Natural killer cell (primary cell): ENCODE measurements around the gene P2RX3. TPM values are rescaled to one million over a fixed set of nuclear protein-coding genes. Genes with fewer than 3 reads are reported as not detected.

Experiments used
- ATAC-seq, 3 donors: fragments of 150-1000 bp in 2 of 3; fragments of 200-7000 bp in 1 of 3; cut with Tn5 transposase; 1 replicate in 1 of 3; 2 replicates in 2 of 3; pipeline ENCODE4 v1.10.0; 2021; ENCODE audit warnings: mild to moderate bottlenecking in 2 of 3, moderate library complexity in 2 of 3
- DNase-seq, 2 donors: peaks; one replicate each; pipeline versions ENCODE4 v3.0.0 to v3.0.0-alpha.2; 2013 to 2021; ENCODE audit warnings: mixed read lengths in 1 of 2
- H3K27ac ChIP-seq: one replicate; pipeline ENCODE4 v1.5.1; 2013; ENCODE audit warnings: mild to moderate bottlenecking, low read length
- H3K27me3 ChIP-seq: one replicate; pipeline ENCODE4 v1.6.1; 2013; ENCODE audit warnings: low read length; ENCODE audit not compliant: control insufficient read depth, insufficient read depth
- H3K36me3 ChIP-seq: one replicate; pipeline ENCODE4 v1.6.1; 2013; ENCODE audit warnings: low read length; ENCODE audit not compliant: control insufficient read depth, insufficient read depth
- H3K4me1 ChIP-seq: one replicate; pipeline ENCODE4 v1.6.1; 2013; ENCODE audit warnings: low read length; ENCODE audit not compliant: control insufficient read depth, insufficient read depth
- H3K4me3 ChIP-seq: one replicate; pipeline ENCODE4 v1.5.1; 2013; ENCODE audit warnings: low read length
- H3K9me3 ChIP-seq: one replicate; pipeline ENCODE4 v1.6.1; 2013; ENCODE audit warnings: low read length; ENCODE audit not compliant: control insufficient read depth, insufficient read depth
- H3K27ac Mint-ChIP-seq, 2 donors: one replicate each; pipeline ENCODE4 v1.8.0; 2022; ENCODE audit warnings: mild to moderate bottlenecking in 2 of 2, mixed read lengths in 2 of 2, moderate library complexity in 1 of 2
- H3K27me3 Mint-ChIP-seq, 2 donors: one replicate each; pipeline ENCODE4 v1.8.0; 2022; ENCODE audit warnings: low read depth in 2 of 2, mixed read lengths in 2 of 2
- H3K36me3 Mint-ChIP-seq: one replicate; pipeline ENCODE4 v1.8.0; 2022; ENCODE audit warnings: mixed read lengths
- H3K4me1 Mint-ChIP-seq, 2 donors: one replicate each; pipeline ENCODE4 v1.8.0; 2022; ENCODE audit warnings: mixed read lengths in 2 of 2
- H3K4me3 Mint-ChIP-seq: one replicate; pipeline ENCODE4 v1.8.0; 2022; ENCODE audit warnings: mild to moderate bottlenecking, moderate library complexity, mixed read lengths
- H3K9me3 Mint-ChIP-seq, 2 donors: one replicate each; pipeline ENCODE4 v1.8.0; 2022; ENCODE audit warnings: mixed read lengths in 2 of 2
- CTCF ChIP-seq: fragments of 200-600 bp; IDR thresholded peaks from one replicate; pipeline ENCODE4 v1.8.0; 2022; ENCODE audit warnings: antibody characterized with exemption
- WGBS: methylation state at CpG from one replicate; pipeline ENCODE4 v1.1.7; 2013; ENCODE audit warnings: missing lambda C conversion rate; ENCODE audit not compliant: insufficient coverage; 5-methylcytosine and 5-hydroxymethylcytosine counted together
- intact Hi-C: fragments of 100-400 bp; cut with micrococcal nuclease; formaldehyde crosslinking; loops from one replicate; pipeline ENCODE4 v1.14.2; 2022
- total RNA-seq, 4 donors: library from RNA; stranded (reverse); fragments of 120-200 nt in 1 of 4; gene quantifications; one replicate each; pipeline versions ENCODE4 v1.2.3 to v1.2.4, GENCODE V29; 2013 to 2022

Gene P2RX3
- total RNA-seq, 3 donors from 2014 or later (not counting 1 experiment from before 2014, with no cell fraction given) = not detected

- Histone ChIP-seq H3K27me3 (no peaks in the 10 kb centered on the region), H3K4me3 (no peak overlapping the region), H3K27ac (no peak overlapping the region), H3K36me3 (peaks cover 13% of the 10 kb centered on the region), H3K4me1 (peaks cover 19% of the 10 kb centered on the region), H3K9me3 (no peaks in the 10 kb centered on the region)
- Mint-ChIP-seq H3K4me1 (peaks cover 10 to 35% of the 10 kb centered on the region in 2 donors), H3K36me3 (peaks cover 12% of the 10 kb centered on the region), H3K9me3 (no peaks in the 10 kb centered on the region), H3K27me3 (no peaks in the 10 kb centered on the region), H3K4me3 (peak overlapping the region; percentile 91), H3K27ac (peak overlapping the region; percentile 71 to 96)
- 100% methylated on average over 2 of the region's 3 CpGs for WGBS
- DNase-seq = no peak
- intact Hi-C loops = no loop called here
- ATAC-seq = no peak
- TF ChIP-seq CTCF = no peak
Observed at GRCh38 chr11:57323167-57323854, 14.8 kb upstream of the P2RX3 start.

DNA sequence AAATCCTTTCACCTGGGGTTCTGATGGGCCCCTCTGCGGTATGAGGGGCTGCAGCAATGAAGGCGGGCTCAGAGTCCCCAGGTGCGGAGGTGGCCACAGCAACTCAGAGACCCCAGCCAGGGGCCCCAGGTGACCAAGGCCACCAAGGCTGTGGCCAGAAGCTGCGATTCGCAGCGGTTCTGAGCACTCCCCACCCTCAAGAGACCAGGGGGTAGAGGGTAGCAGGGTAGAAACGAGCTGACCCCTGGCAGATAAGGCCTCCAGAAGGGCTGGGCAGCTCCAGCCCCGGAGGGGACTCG, 14.3 kb upstream of the P2RX3 start:
- peak overlapping the region; percentile 71 to 96 for H3K27ac Mint-ChIP-seq

GRCh38 chr11:57324154-57324885, 13.8 kb upstream of the P2RX3 start:
- H3K27me3 ChIP-seq = no peaks in the 10 kb centered on the region
- H3K27me3 Mint-ChIP-seq = no peaks in the 10 kb centered on the region
- H3K27ac ChIP-seq = no peak overlapping the region
- peak overlapping the region; percentile 96 to 97 for H3K27ac Mint-ChIP-seq
- no peak for DNase-seq
- peaks cover 19% of the 10 kb centered on the region for H3K4me1 ChIP-seq
- no peaks in the 10 kb centered on the region for H3K9me3 Mint-ChIP-seq
- H3K36me3 ChIP-seq = peaks cover 20% of the 10 kb centered on the region
- intact Hi-C loops = no loop called here
- peaks cover 10 to 35% of the 10 kb centered on the region in 2 donors for H3K4me1 Mint-ChIP-seq
- peak overlapping the region; percentile 81 for H3K4me3 ChIP-seq
- no peak for TF ChIP-seq CTCF
- 6% methylated on average over 60 of the region's 64 CpGs for WGBS
- peaks cover 20% of the 10 kb centered on the region for H3K36me3 Mint-ChIP-seq
- no peaks in the 10 kb centered on the region for H3K9me3 ChIP-seq
- peak overlapping the region; percentile 93 for H3K4me3 Mint-ChIP-seq
- ATAC-seq = peak; percentile 37 to 62 (median 61)

More for the DNA sequence above, 14.3 kb upstream of the P2RX3 start:
- intact Hi-C loops = no loop called here
- Histone ChIP-seq H3K4me1 (peaks cover 19% of the 10 kb centered on the region), H3K36me3 (peaks cover 14% of the 10 kb centered on the region), H3K4me3 (peak overlapping the region; percentile 19), H3K27me3 (no peaks in the 10 kb centered on the region), H3K9me3 (no peaks in the 10 kb centered on the region), H3K27ac (no peak overlapping the region)
- no peaks in the 10 kb centered on the region for H3K27me3 Mint-ChIP-seq
- no peak for ATAC-seq
- TF ChIP-seq CTCF = no peak
- peaks cover 17% of the 10 kb centered on the region for H3K36me3 Mint-ChIP-seq
- H3K9me3 Mint-ChIP-seq = no peaks in the 10 kb centered on the region
- DNase-seq = no peak
- H3K4me1 Mint-ChIP-seq = peaks cover 10 to 35% of the 10 kb centered on the region in 2 donors
- H3K4me3 Mint-ChIP-seq = peak overlapping the region; percentile 91
- 65% methylated on average over 9 of the region's 9 CpGs for WGBS
